Smooth muscle cell (in vitro differentiated cells): ENCODE results near the gene ZNRF2. TPM values are rescaled to one million over a fixed set of nuclear protein-coding genes. Genes with fewer than 3 reads are reported as not detected.

ENCODE experiments used
- DNase-seq: peaks from one replicate; lab custom pipeline; 2025; ENCODE audit not compliant: unreplicated experiment; lab: John Stamatoyannopoulos, UW
- H2AFZ ChIP-seq: fragments of 200-600 bp; sonication (generic); 2 replicates; pipeline ENCODE4 v1.6.0; 2016; ENCODE audit warnings: antibody characterized with exemption, low read depth, mild to moderate bottlenecking
- H3F3A ChIP-seq: fragments of 200-600 bp; sonication (generic); 2 replicates; pipeline ENCODE4 v1.6.0; 2017; ENCODE audit warnings: antibody characterized with exemption, low read depth
- H3K27ac ChIP-seq: fragments of 200-600 bp; sonication (generic); 2 replicates; pipeline ENCODE4 v1.5.1; 2016; ENCODE audit warnings: low read depth, mild to moderate bottlenecking
- H3K27me3 ChIP-seq: fragments of 200-600 bp; sonication (generic); 2 replicates; pipeline ENCODE4 v1.6.1; 2016; ENCODE audit warnings: low read depth, mild to moderate bottlenecking
- H3K36me3 ChIP-seq: fragments of 200-600 bp; sonication (generic); 2 replicates; pipeline ENCODE4 v1.5.1; 2016; ENCODE audit warnings: low read depth
- H3K4me1 ChIP-seq: fragments of 200-600 bp; sonication (generic); 2 replicates; pipeline ENCODE4 v1.5.1; 2016; ENCODE audit warnings: low read depth
- H3K4me2 ChIP-seq: fragments of 200-600 bp; sonication (generic); 2 replicates; pipeline ENCODE4 v1.6.0; 2016; ENCODE audit warnings: mild to moderate bottlenecking
- H3K4me3 ChIP-seq: fragments of 200-600 bp; sonication (generic); 2 replicates; pipeline ENCODE4 v1.5.1; 2016; ENCODE audit warnings: mild to moderate bottlenecking
- H3K79me2 ChIP-seq: fragments of 200-600 bp; sonication (generic); 2 replicates; pipeline ENCODE4 v1.6.0; 2016; ENCODE audit warnings: low read depth, mild to moderate bottlenecking
- H3K9ac ChIP-seq: fragments of 200-600 bp; sonication (generic); 2 replicates; pipeline ENCODE4 v1.6.0; 2016; ENCODE audit warnings: low read depth
- H3K9me3 ChIP-seq: fragments of 200-600 bp; sonication (generic); replicated peaks from 2 replicates; pipeline ENCODE4 v1.5.1; 2016; ENCODE audit warnings: low read depth
- H4K20me1 ChIP-seq: fragments of 200-600 bp; sonication (generic); 2 replicates; pipeline ENCODE4 v1.6.0; 2016; ENCODE audit warnings: low read depth
- CTCF ChIP-seq: fragments of 200-600 bp; sonication (generic); IDR thresholded peaks from 2 replicates; pipeline ENCODE4 v1.5.1; 2017; ENCODE audit warnings: borderline replicate concordance, mild to moderate bottlenecking, antibody characterized with exemption; ENCODE audit not compliant: insufficient read depth, poor library complexity, severe bottlenecking
- WGBS: methylation state at CpG from one replicate; pipeline ENCODE4 v1.1.7; 2016; ENCODE audit warnings: low lambda C conversion rate; 5-methylcytosine and 5-hydroxymethylcytosine counted together
- polyA plus RNA-seq: library from polyadenylated mRNA; unstranded; fragments of >200 nt; fragmentation: Nextera tagmentation; extraction: Ambion mirVana; gene quantifications from 2 replicates; pipeline ENCODE4 v1.2.1, GENCODE V29; 2016
- total RNA-seq: library from RNA; depleted of rRNA; stranded (reverse); fragments of >200 nt; gene quantifications from 2 replicates; pipeline ENCODE4 v1.2.3, GENCODE V29; 2014

The ZNRF2 gene
- total and polyA plus RNA-seq, 2 experiments from 2014 or later = 2.1 to 13.5 TPM

GRCh38 chr7:30359957-30360356, 75.6 kb downstream of the ZNRF2 start:
- no peaks in the 10 kb centered on the region for H3K9me3 ChIP-seq
- no peaks in the 10 kb centered on the region for H3F3A ChIP-seq
- DNase-seq = no peak
- H2AFZ ChIP-seq = no peak overlapping the region
- no peaks in the 10 kb centered on the region for H4K20me1 ChIP-seq
- H3K27ac ChIP-seq = no peak overlapping the region
- no peak overlapping the region for H3K4me2 ChIP-seq
- no peaks in the 10 kb centered on the region for H3K79me2 ChIP-seq
- H3K9ac ChIP-seq = no peak overlapping the region
- no peaks in the 10 kb centered on the region for H3K36me3 ChIP-seq
- no peak overlapping the region for H3K4me3 ChIP-seq
- H3K27me3 ChIP-seq = no peaks in the 10 kb centered on the region
- 95% methylated on average over 1 of the region's 1 CpG for WGBS
- peaks cover 6% of the 10 kb centered on the region for H3K4me1 ChIP-seq
- no peak for TF ChIP-seq CTCF

- Histone ChIP-seq H3K4me1 (no peaks in the 10 kb centered on the region), H3K79me2 (no peaks in the 10 kb centered on the region), H3K9ac (no peak overlapping the region), H3F3A (no peaks in the 10 kb centered on the region), H3K9me3 (no peaks in the 10 kb centered on the region), H3K36me3 (no peaks in the 10 kb centered on the region), H3K4me2 (no peak overlapping the region), H3K27ac (no peak overlapping the region), H3K27me3 (no peaks in the 10 kb centered on the region), H4K20me1 (no peaks in the 10 kb centered on the region), H2AFZ (no peak overlapping the region), H3K4me3 (no peak overlapping the region)
- TF ChIP-seq CTCF = no peak
- 84% methylated on average over 3 of the region's 3 CpGs for WGBS
- no peak for DNase-seq
Measured at GRCh38 chr7:30363778-30364563, 79.6 kb downstream of the ZNRF2 start.

GRCh38 chr7:30364773-30365172, 80.4 kb downstream of the ZNRF2 start:
- Histone ChIP-seq H3K4me3 (no peak overlapping the region), H4K20me1 (no peaks in the 10 kb centered on the region), H3K36me3 (no peaks in the 10 kb centered on the region), H3K27ac (no peak overlapping the region), H3K9ac (no peak overlapping the region), H3K27me3 (no peaks in the 10 kb centered on the region), H3F3A (no peaks in the 10 kb centered on the region), H3K9me3 (no peaks in the 10 kb centered on the region), H3K4me1 (no peaks in the 10 kb centered on the region), H3K79me2 (no peaks in the 10 kb centered on the region), H3K4me2 (no peak overlapping the region), H2AFZ (no peak overlapping the region)
- DNase-seq = no peak
- 73% methylated on average over 1 of the region's 1 CpG for WGBS
- TF ChIP-seq CTCF = no peak

GRCh38 chr7:30365621-30366020, 81.2 kb downstream of the ZNRF2 start:
- Histone ChIP-seq H2AFZ (no peak overlapping the region), H3K27me3 (no peaks in the 10 kb centered on the region), H3K4me1 (no peaks in the 10 kb centered on the region), H3K36me3 (no peaks in the 10 kb centered on the region), H4K20me1 (no peaks in the 10 kb centered on the region), H3K9me3 (no peaks in the 10 kb centered on the region), H3K4me3 (no peak overlapping the region), H3K27ac (no peak overlapping the region), H3K4me2 (no peak overlapping the region), H3K9ac (no peak overlapping the region), H3F3A (no peaks in the 10 kb centered on the region), H3K79me2 (no peaks in the 10 kb centered on the region)
- no peak for DNase-seq
- WGBS = 91% methylated on average over 3 of the region's 3 CpGs
- no peak for TF ChIP-seq CTCF
